OCI-LY7 (cell line): Measurements from ENCODE around the gene PDCD2L. TPM values are rescaled to one million over a fixed set of nuclear protein-coding genes. Genes with fewer than 3 reads are reported as not detected.

ENCODE experiments used
- BruUV-seq: library from RNA; stranded (reverse); fragments of 400-500 nt; replicated peaks from 2 replicates; lab custom pipeline; 2021; lab: Mats Ljungman, UMichigan
- CTCF ChIA-PET: fragments of 300-600 bp; sonication (Branson Sonifier 250); formaldehyde crosslinking; loops from one replicate; lab custom pipeline; 2022; ENCODE audit warnings: antibody characterized with exemption; ENCODE audit not compliant: unreplicated experiment; lab: Charles Lee
- POLR2A ChIA-PET: fragments of 300-600 bp; sonication (Branson Sonifier 250); formaldehyde crosslinking; loops from one replicate; lab custom pipeline; 2022; ENCODE audit warnings: antibody characterized with exemption; lab: Charles Lee
- DNase-seq: peaks from one replicate; pipeline ENCODE4 v3.0.0-alpha.2; 2015; ENCODE audit warnings: low spot score
- H2AFZ ChIP-seq: fragments of 200-600 bp; sonication (generic), shearing (Covaris generic); 2 replicates; pipeline ENCODE4 v1.6.1; 2014; ENCODE audit warnings: mild to moderate bottlenecking, antibody characterized with exemption, low read length, moderate library complexity
- H3K27ac ChIP-seq: fragments of 200-600 bp; sonication (generic); 2 replicates; pipeline ENCODE4 v1.5.1; 2014; ENCODE audit warnings: mixed run types, low read depth, mild to moderate bottlenecking, moderate library complexity, low read length, inconsistent platforms; ENCODE audit not compliant: poor library complexity, severe bottlenecking
- H3K36me3 ChIP-seq: fragments of 200-600 bp; sonication (generic); 2 replicates; pipeline ENCODE4 v1.6.1; 2014; ENCODE audit warnings: mild to moderate bottlenecking, antibody characterized with exemption, low read length, moderate library complexity, mixed read lengths; ENCODE audit not compliant: insufficient read depth
- H3K4me1 ChIP-seq: fragments of 200-600 bp; sonication (generic); 2 replicates; pipeline ENCODE4 v1.5.1; 2014; ENCODE audit warnings: mild to moderate bottlenecking, low read length; ENCODE audit not compliant: insufficient read depth, poor library complexity, severe bottlenecking
- H3K4me2 ChIP-seq: fragments of 200-600 bp; sonication (generic); 2 replicates; pipeline ENCODE4 v1.6.1; 2014; ENCODE audit warnings: mild to moderate bottlenecking, low read length
- H3K4me3 ChIP-seq: fragments of 200-600 bp; sonication (generic); 2 replicates; pipeline ENCODE4 v1.5.1; 2014; ENCODE audit warnings: mild to moderate bottlenecking, low read depth, low read length; ENCODE audit not compliant: poor library complexity, severe bottlenecking
- H3K79me2 ChIP-seq: fragments of 200-600 bp; sonication (generic); 2 replicates; pipeline ENCODE4 v1.6.1; 2016; ENCODE audit warnings: low read depth, mild to moderate bottlenecking, low read length, moderate library complexity, mixed read lengths; ENCODE audit not compliant: insufficient read depth
- H3K9me2 ChIP-seq: fragments of 200-600 bp; sonication (generic); 2 replicates; pipeline ENCODE4 v1.6.1; 2016; ENCODE audit warnings: mild to moderate bottlenecking, low read length, mixed read lengths; ENCODE audit not compliant: insufficient read depth
- H3K9me3 ChIP-seq: fragments of 200-600 bp; sonication (generic); 2 replicates; pipeline ENCODE4 v1.6.1; 2014; ENCODE audit warnings: mild to moderate bottlenecking, mixed run types, low read length, mixed read lengths
- H4K20me1 ChIP-seq: fragments of 200-600 bp; sonication (generic); 2 replicates; pipeline ENCODE4 v1.6.1; 2014; ENCODE audit warnings: mild to moderate bottlenecking, antibody characterized with exemption, low read length, moderate library complexity, mixed read lengths; ENCODE audit not compliant: insufficient read depth
- CTCF ChIP-seq: fragments of 200-600 bp; sonication (generic); conservative IDR thresholded peaks from 2 replicates; pipeline ENCODE4 v1.5.1; 2014; ENCODE audit warnings: mild to moderate bottlenecking, antibody characterized with exemption, low read length, moderate library complexity, mixed read lengths
- EZH2phosphoT487 ChIP-seq: fragments of 200-600 bp; sonication (generic); IDR thresholded peaks from 2 replicates; pipeline ENCODE4 v1.6.1; 2018; ENCODE audit warnings: low read depth, borderline replicate concordance, mild to moderate bottlenecking, mixed run types, antibody characterized with exemption, low read length, moderate library complexity, mixed read lengths
- intact Hi-C: fragments of 100-400 bp; cut with micrococcal nuclease; formaldehyde crosslinking; loops from one replicate; pipeline ENCODE4 v1.10.0; 2022; ENCODE audit not compliant: unreplicated experiment
- total RNA-seq, 2 experiments: library from RNA; depleted of rRNA in 1 of 2; stranded (reverse); fragments of >200 nt in 1 of 2; shearing (Covaris generic) in 1 of 2; gene quantifications; 2 replicates each; pipeline ENCODE4 v1.2.3, GENCODE V29; 2014 to 2022

The PDCD2L gene
- total RNA-seq, 2 experiments from 2014 or later: 27.5 to 30.0 TPM

GRCh38 chr19:34471906-34472700, 67.9 kb downstream of the PDCD2L start:
- ChIA-PET CTCF (no interaction called here), POLR2A (no interaction called here)
- 0 out of 2 replicates have a peak, but pooled peaks cover 14% of the 10 kb centered on the region for H4K20me1 ChIP-seq
- H3K9me3 ChIP-seq: no peaks in the 10 kb centered on the region
- DNase-seq: no peak
- H3K4me1 ChIP-seq: no peaks in the 10 kb centered on the region
- H3K79me2 ChIP-seq: no peaks in the 10 kb centered on the region
- peaks cover 72% of the 10 kb centered on the region for H3K36me3 ChIP-seq
- H2AFZ ChIP-seq: no peak overlapping the region
- TF ChIP-seq EZH2phosphoT487 (no peak), CTCF (no peak)
- H3K27ac ChIP-seq: no peak overlapping the region
- no TSS peak for BruUV-seq
- H3K9me2 ChIP-seq: no peaks in the 10 kb centered on the region
- H3K4me2 ChIP-seq: no peak overlapping the region
- intact Hi-C loops: no loop called here
- no peak overlapping the region for H3K4me3 ChIP-seq

GRCh38 chr19:34474233-34474989, 70.2 kb downstream of the PDCD2L start:
- Histone ChIP-seq H3K79me2 (no peaks in the 10 kb centered on the region), H3K27ac (no peak overlapping the region), H4K20me1 (0 out of 2 replicates have a peak, but pooled peaks cover 4% of the 10 kb centered on the region), H3K36me3 (peaks cover 49% of the 10 kb centered on the region), H3K4me1 (no peaks in the 10 kb centered on the region), H3K4me2 (no peak overlapping the region), H3K4me3 (no peak overlapping the region), H3K9me3 (no peaks in the 10 kb centered on the region), H3K9me2 (no peaks in the 10 kb centered on the region), H2AFZ (no peak overlapping the region)
- DNase-seq: no peak
- TF ChIP-seq EZH2phosphoT487 (no peak), CTCF (no peak)
- ChIA-PET POLR2A (no interaction called here), CTCF (no interaction called here)
- intact Hi-C loops: no loop called here
- no TSS peak for BruUV-seq
